GM23338 (cell line): ENCODE measurements around the gene FAM204A. TPM values are rescaled to one million over a fixed set of nuclear protein-coding genes. Genes with fewer than 3 reads are reported as not detected.

Experiments
- ATAC-seq: fragments of 200-7000 bp; cut with Tn5 transposase; 3 replicates; pipeline ENCODE4 v1.9.1; 2020
- DNase-seq: peaks from one replicate; pipeline ENCODE4 v3.0.0-alpha.2; 2015; ENCODE audit warnings: low spot score
- H2AFZ ChIP-seq: fragments of 200-600 bp; sonication (generic); 2 replicates; pipeline ENCODE4 v1.8.0; 2016; ENCODE audit warnings: antibody characterized with exemption, mild to moderate bottlenecking, moderate library complexity
- H3F3A ChIP-seq: fragments of 200-600 bp; sonication (generic); replicated peaks from 2 replicates; pipeline ENCODE4 v1.8.0; 2017; ENCODE audit warnings: antibody characterized with exemption, mixed run types, low read depth
- H3K27ac ChIP-seq: fragments of 200-600 bp; sonication (generic); 2 replicates; pipeline ENCODE4 v1.6.1; 2016; ENCODE audit warnings: low read depth
- H3K27me3 ChIP-seq: fragments of 200-600 bp; sonication (generic); 2 replicates; pipeline ENCODE4 v1.8.0; 2016; ENCODE audit warnings: mild to moderate bottlenecking, mixed run types, moderate library complexity; ENCODE audit not compliant: insufficient read depth
- H3K36me3 ChIP-seq: fragments of 200-600 bp; sonication (generic); 2 replicates; pipeline ENCODE4 v1.8.0; 2016; ENCODE audit warnings: mild to moderate bottlenecking; ENCODE audit not compliant: insufficient read depth
- H3K4me1 ChIP-seq: fragments of 200-600 bp; sonication (generic); 2 replicates; pipeline ENCODE4 v1.8.0; 2016; ENCODE audit warnings: mild to moderate bottlenecking, moderate library complexity; ENCODE audit not compliant: insufficient read depth
- H3K4me2 ChIP-seq: fragments of 200-600 bp; sonication (generic); 2 replicates; pipeline ENCODE4 v1.7.1; 2017; ENCODE audit warnings: mixed run types
- H3K4me3 ChIP-seq: fragments of 200-600 bp; sonication (generic); 2 replicates; pipeline ENCODE4 v1.6.1; 2016; ENCODE audit warnings: mixed run types
- H3K79me2 ChIP-seq: fragments of 200-600 bp; sonication (generic); replicated peaks from 2 replicates; pipeline ENCODE4 v1.8.0; 2017; ENCODE audit warnings: mild to moderate bottlenecking; ENCODE audit not compliant: insufficient read depth
- H3K9me2 ChIP-seq: fragments of 200-600 bp; sonication (generic); 2 replicates; pipeline ENCODE4 v1.8.0; 2017; ENCODE audit not compliant: insufficient read depth
- H4K20me1 ChIP-seq: fragments of 200-600 bp; sonication (generic); replicated peaks from 2 replicates; pipeline ENCODE4 v1.8.0; 2017; ENCODE audit warnings: mild to moderate bottlenecking; ENCODE audit not compliant: insufficient read depth
- H3K27ac Mint-ChIP-seq: 2 replicates; pipeline ENCODE4 v1.8.0; 2020; ENCODE audit warnings: inconsistent platforms, mild to moderate bottlenecking, moderate library complexity, mixed read lengths
- H3K27me3 Mint-ChIP-seq: 3 replicates; pipeline ENCODE4 v1.8.0; 2022; ENCODE audit warnings: low read depth, mild to moderate bottlenecking, moderate library complexity, mixed read lengths, inconsistent platforms; ENCODE audit not compliant: insufficient read depth, poor library complexity
- H3K36me3 Mint-ChIP-seq: 3 replicates; pipeline ENCODE4 v1.8.0; 2021; ENCODE audit warnings: low read depth, mild to moderate bottlenecking, inconsistent platforms, moderate library complexity, mixed read lengths
- H3K4me1 Mint-ChIP-seq: 3 replicates; pipeline ENCODE4 v1.8.0; 2020; ENCODE audit warnings: mild to moderate bottlenecking, inconsistent platforms, mixed read lengths
- H3K4me3 Mint-ChIP-seq: 3 replicates; pipeline ENCODE4 v1.8.0; 2021; ENCODE audit warnings: moderate library complexity, mild to moderate bottlenecking, inconsistent platforms, mixed read lengths
- H3K9me3 Mint-ChIP-seq: 3 replicates; pipeline ENCODE4 v1.8.0; 2020; ENCODE audit warnings: moderate library complexity, mild to moderate bottlenecking, inconsistent platforms, mixed read lengths
- CREB1 ChIP-seq: fragments of 250-450 bp; sonication (Bioruptor Pico); IDR thresholded peaks from 2 replicates; pipeline ENCODE4 v1.5.0; 2020; ENCODE audit warnings: low read depth, mild to moderate bottlenecking, moderate library complexity
- CTCF ChIP-seq, 2 experiments: fragments of 200-600 bp in 1 of 2; sonication (generic) in 1 of 2; conservative IDR thresholded peaks; 2 replicates each; pipeline versions ENCODE4 v1.5.1 to v1.6.1; 2016 to 2017; ENCODE audit warnings: antibody characterized with exemption in 2 of 2, low read depth in 2 of 2, mild to moderate bottlenecking in 2 of 2, moderate library complexity in 1 of 2
- ETS1 ChIP-seq: IDR thresholded peaks from 2 replicates; pipeline ENCODE4 v1.6.1; 2016; ENCODE audit warnings: antibody characterized with exemption
- EZH2 ChIP-seq: fragments of 200-600 bp; sonication (generic); IDR thresholded peaks from one replicate; pipeline ENCODE4 v1.8.0; 2017; ENCODE audit warnings: antibody characterized with exemption, mild to moderate bottlenecking, low read depth; ENCODE audit not compliant: unreplicated experiment
- EZH2phosphoT487 ChIP-seq: fragments of 200-600 bp; sonication (generic); IDR thresholded peaks from one replicate; pipeline ENCODE4 v1.8.1; 2018; ENCODE audit warnings: antibody characterized with exemption; ENCODE audit not compliant: unreplicated experiment
- JUNB ChIP-seq: IDR thresholded peaks from one replicate; pipeline ENCODE4 v1.6.1; 2016; ENCODE audit warnings: antibody characterized with exemption; ENCODE audit not compliant: unreplicated experiment
- NANOG ChIP-seq: IDR thresholded peaks from 2 replicates; pipeline ENCODE4 v1.6.1; 2016; ENCODE audit warnings: antibody characterized with exemption, borderline replicate concordance
- POLR2AphosphoS5 ChIP-seq: IDR thresholded peaks from 2 replicates; pipeline ENCODE4 v1.6.1; 2016; ENCODE audit warnings: antibody characterized with exemption, low read depth
- REST ChIP-seq: IDR thresholded peaks from one replicate; pipeline ENCODE4 v1.6.1; 2018; ENCODE audit warnings: antibody characterized with exemption; ENCODE audit not compliant: unreplicated experiment
- STAT1 ChIP-seq: IDR thresholded peaks from one replicate; pipeline ENCODE4 v1.6.1; 2016; ENCODE audit warnings: antibody characterized with exemption; ENCODE audit not compliant: unreplicated experiment
- ZNF114 ChIP-seq: fragments of 250-450 bp; sonication (Bioruptor Pico); IDR thresholded peaks from 2 replicates; pipeline ENCODE4 v1.5.0; 2020; ENCODE audit warnings: mild to moderate bottlenecking, moderate library complexity
- ZNF331 ChIP-seq: fragments of 250-450 bp; sonication (Bioruptor Pico); IDR thresholded peaks from 2 replicates; pipeline ENCODE4 v1.5.0; 2020; ENCODE audit warnings: low read depth, mild to moderate bottlenecking, moderate library complexity
- ZNF462 ChIP-seq: fragments of 250-450 bp; sonication (Bioruptor Pico); IDR thresholded peaks from 2 replicates; pipeline ENCODE4 v1.5.0; 2020; ENCODE audit warnings: mild to moderate bottlenecking, moderate library complexity
- polyA plus RNA-seq: library from polyadenylated mRNA; unstranded; fragments of >200 nt; fragmentation: Nextera tagmentation; extraction: Ambion mirVana; gene quantifications from 2 replicates; pipeline ENCODE4 v1.2.1, GENCODE V29; 2016
- total RNA-seq: library from RNA; depleted of rRNA; stranded (reverse); fragments of >200 nt; shearing (Covaris generic); gene quantifications from 2 replicates; pipeline ENCODE4 v1.2.3, GENCODE V29; 2014

Gene FAM204A
- total and polyA plus RNA-seq, 2 experiments from 2014 or later: 31.6 to 72.0 TPM

GRCh38 chr10:118339111-118339510, 3.0 kb downstream of the FAM204A start:
- no peak overlapping the region for H3K27ac ChIP-seq
- peaks cover 7% of the 10 kb centered on the region; the same call in 1 of the 2 replicates for H4K20me1 ChIP-seq
- ATAC-seq (no peak), DNase-seq (no peak)
- peaks cover 32% of the 10 kb centered on the region for H3K79me2 ChIP-seq
- no peaks in the 10 kb centered on the region for H3F3A ChIP-seq
- H2AFZ ChIP-seq: no peak overlapping the region
- no peaks in the 10 kb centered on the region for H3K9me3 Mint-ChIP-seq
- no peaks in the 10 kb centered on the region for H3K27me3 Mint-ChIP-seq
- no peaks in the 10 kb centered on the region for H3K27me3 ChIP-seq
- no peak overlapping the region for H3K4me3 Mint-ChIP-seq
- peaks cover 8% of the 10 kb centered on the region; the same call in 1 of the 2 replicates for H3K36me3 ChIP-seq
- no peaks in the 10 kb centered on the region for H3K9me2 ChIP-seq
- no peak overlapping the region for H3K27ac Mint-ChIP-seq
- no peaks in the 10 kb centered on the region; the same call in 2 of the 3 replicates for H3K4me1 Mint-ChIP-seq
- H3K4me3 ChIP-seq: no peak overlapping the region
- H3K4me2 ChIP-seq: no peak overlapping the region
- peaks cover 7% of the 10 kb centered on the region for H3K36me3 Mint-ChIP-seq
- no peak for TF ChIP-seq REST
- no peak for TF ChIP-seq JUNB
- TF ChIP-seq CREB1 (CRISPR knock-in tag): no peak
- TF ChIP-seq CTCF (conservative IDR thresholded peaks at IDR 0.05; ENCODE audit: low read depth in 2 of 2): no peak
- TF ChIP-seq ZNF462 (CRISPR knock-in tag): no peak
- no peak for TF ChIP-seq NANOG
- TF ChIP-seq POLR2AphosphoS5: no peak
- TF ChIP-seq ETS1: no peak
- TF ChIP-seq STAT1: no peak
- no peak for TF ChIP-seq ZNF331
- no peak for TF ChIP-seq EZH2phosphoT487
- no peak for TF ChIP-seq ZNF114 (CRISPR knock-in tag)
- TF ChIP-seq EZH2: no peak
- H3K4me1 ChIP-seq: peaks cover 13% of the 10 kb centered on the region
